ENCODE data around the gene FNIP2. TPM values are rescaled to one million over a fixed set of nuclear protein-coding genes. Genes with fewer than 3 reads are reported as not detected.

FNIP2 gene
- total RNA-seq, 2 experiments from 2014 or later: 0.09 to 1.0 TPM

GRCh38 chr4:158860856-158861255 lies 92.0 kb downstream of the FNIP2 start:
- ChIA-PET POLR2A (no interaction called here), CTCF (ENCODE audit: unreplicated experiment) (no interaction called here)
- H3K4me3 ChIP-seq (ENCODE audit: low read depth, low read length, poor library complexity, severe bottlenecking): no peak overlapping the region
- no peaks in the 10 kb centered on the region for H4K20me1 ChIP-seq (ENCODE audit: insufficient read depth, low read length)
- DNase-seq (ENCODE audit: low spot score): no peak
- H3K79me2 ChIP-seq (ENCODE audit: insufficient read depth, low read depth, low read length): no peaks in the 10 kb centered on the region
- intact Hi-C loops (cut with micrococcal nuclease; ENCODE audit: unreplicated experiment): no loop called here
- no peak overlapping the region for H3K4me2 ChIP-seq (ENCODE audit: low read length)
- no peaks in the 10 kb centered on the region for H3K9me2 ChIP-seq (ENCODE audit: insufficient read depth, low read length)
- TF ChIP-seq CTCF (conservative IDR thresholded peaks at IDR 0.05; ENCODE audit: low read length) (no peak), EZH2phosphoT487 (IDR thresholded peaks at IDR 0.05; ENCODE audit: borderline replicate concordance, low read depth, low read length) (no peak)
- no peaks in the 10 kb centered on the region for H3K4me1 ChIP-seq (ENCODE audit: insufficient read depth, low read length, poor library complexity, severe bottlenecking)
- no peaks in the 10 kb centered on the region for H3K36me3 ChIP-seq (ENCODE audit: insufficient read depth, low read length)
- no peak overlapping the region for H2AFZ ChIP-seq (ENCODE audit: low read length)
- no TSS peak for BruUV-seq (replicated peaks)
- H3K27ac ChIP-seq (ENCODE audit: low read depth, low read length, poor library complexity, severe bottlenecking): no peak overlapping the region
- no peaks in the 10 kb centered on the region for H3K9me3 ChIP-seq (ENCODE audit: low read length)

- no peak overlapping the region for H2AFZ ChIP-seq (ENCODE audit: low read length)
- no peak overlapping the region for H3K4me3 ChIP-seq (ENCODE audit: low read depth, low read length, poor library complexity, severe bottlenecking)
- CTCF ChIA-PET (ENCODE audit: unreplicated experiment): no interaction called here
- POLR2A ChIA-PET: no interaction called here
- H3K79me2 ChIP-seq (ENCODE audit: insufficient read depth, low read depth, low read length): no peaks in the 10 kb centered on the region
- no peaks in the 10 kb centered on the region for H4K20me1 ChIP-seq (ENCODE audit: insufficient read depth, low read length)
- H3K4me2 ChIP-seq (ENCODE audit: low read length): no peak overlapping the region
- H3K4me1 ChIP-seq (ENCODE audit: insufficient read depth, low read length, poor library complexity, severe bottlenecking): no peaks in the 10 kb centered on the region
- no peak for TF ChIP-seq CTCF (conservative IDR thresholded peaks at IDR 0.05; ENCODE audit: low read length)
- no peak for TF ChIP-seq EZH2phosphoT487 (IDR thresholded peaks at IDR 0.05; ENCODE audit: borderline replicate concordance, low read depth, low read length)
- H3K9me2 ChIP-seq (ENCODE audit: insufficient read depth, low read length): no peaks in the 10 kb centered on the region
- DNase-seq (ENCODE audit: low spot score): no peak
- H3K27ac ChIP-seq (ENCODE audit: low read depth, low read length, poor library complexity, severe bottlenecking): no peak overlapping the region
- intact Hi-C loops (cut with micrococcal nuclease; ENCODE audit: unreplicated experiment): no loop called here
- BruUV-seq (replicated peaks): no TSS peak
- H3K9me3 ChIP-seq (ENCODE audit: low read length): no peaks in the 10 kb centered on the region
- no peaks in the 10 kb centered on the region for H3K36me3 ChIP-seq (ENCODE audit: insufficient read depth, low read length)
Observed at GRCh38 chr4:158861281-158861680, 92.5 kb downstream of the FNIP2 start.

- no peaks in the 10 kb centered on the region for H3K36me3 ChIP-seq (ENCODE audit: insufficient read depth, low read length)
- H3K4me2 ChIP-seq (ENCODE audit: low read length): no peak overlapping the region
- POLR2A ChIA-PET: interaction anchor here (0.6 to 0.7 kb wide), 2 partner anchors 11 to 336 kb away, joined by 3 to 4 read pairs; no protein-coding TSS in a partner anchor
- H3K9me2 ChIP-seq (ENCODE audit: insufficient read depth, low read length): no peaks in the 10 kb centered on the region
- no peak overlapping the region for H2AFZ ChIP-seq (ENCODE audit: low read length)
- intact Hi-C loops (cut with micrococcal nuclease; ENCODE audit: unreplicated experiment): no loop called here
- H3K4me1 ChIP-seq (ENCODE audit: insufficient read depth, low read length, poor library complexity, severe bottlenecking): no peaks in the 10 kb centered on the region
- H3K9me3 ChIP-seq (ENCODE audit: low read length): no peaks in the 10 kb centered on the region
- no peak for DNase-seq (ENCODE audit: low spot score)
- H3K4me3 ChIP-seq (ENCODE audit: low read depth, low read length, poor library complexity, severe bottlenecking): no peak overlapping the region
- H4K20me1 ChIP-seq (ENCODE audit: insufficient read depth, low read length): no peaks in the 10 kb centered on the region
- CTCF ChIA-PET (ENCODE audit: unreplicated experiment): no interaction called here
- TF ChIP-seq CTCF (conservative IDR thresholded peaks at IDR 0.05; ENCODE audit: low read length) (no peak), EZH2phosphoT487 (IDR thresholded peaks at IDR 0.05; ENCODE audit: borderline replicate concordance, low read depth, low read length) (no peak)
- H3K79me2 ChIP-seq (ENCODE audit: insufficient read depth, low read depth, low read length): no peaks in the 10 kb centered on the region
- H3K27ac ChIP-seq (ENCODE audit: low read depth, low read length, poor library complexity, severe bottlenecking): no peak overlapping the region
- BruUV-seq (replicated peaks): no TSS peak
Observed at GRCh38 chr4:158861766-158862165, 92.9 kb downstream of the FNIP2 start.

Data from OCI-LY7 (cell line).